HepG2 (cell line): ENCODE data around the gene HTR1D. TPM values are rescaled to one million over a fixed set of nuclear protein-coding genes. Genes with fewer than 3 reads are reported as not detected.
A peak's percentile ranks its signal among the peaks of the same experiment; 100 is the strongest.

Experiments
- ATAC-seq: fragments of 200-7000 bp; cut with Tn5 transposase; 3 replicates; pipeline ENCODE4 v1.9.1; 2020; ENCODE audit warnings: mild to moderate bottlenecking, moderate library complexity
- BruUV-seq: library from RNA; stranded (reverse); fragments of 400-500 nt; replicated peaks from 2 replicates; lab custom pipeline; 2021; lab: Mats Ljungman, UMichigan
- CTCF ChIA-PET: fragments of 300-600 bp; formaldehyde crosslinking; extraction: SDS; loops from one replicate; lab custom pipeline; 2021; ENCODE audit warnings: low total read pairs, inconsistent platforms, low intra/inter-chr PET ratio; lab: Yijun Ruan, JAX
- POLR2A ChIA-PET: fragments of 350-600 bp; sonication (Branson Sonifier 250); formaldehyde crosslinking; loops from one replicate; lab custom pipeline; 2020; ENCODE audit warnings: antibody characterized with exemption, inconsistent platforms; lab: Yijun Ruan, JAX
- DNase-seq: peaks from one replicate; pipeline ENCODE4 v3.0.0-alpha.2; 2015; ENCODE audit warnings: low spot score
- FAIRE-seq: peaks from 3 replicates; lab custom pipeline; 2011; peaks lifted over from hg19 to GRCh38; lab: Jason Lieb, UNC
- H2AFZ ChIP-seq: one replicate; pipeline ENCODE4 v1.6.1; 2011; ENCODE audit warnings: low read length, inconsistent platforms
- H3K27ac ChIP-seq: fragments of 300-600 bp; 3 replicates; pipeline ENCODE4 v1.8.0; 2011; ENCODE audit warnings: mixed run types, mild to moderate bottlenecking, mixed read lengths, low read length, inconsistent platforms; ENCODE audit not compliant: insufficient read depth; ENCODE audit errors: extremely low read length
- H3K27me3 ChIP-seq, 2 experiments: fragments of 200-600 bp in 1 of 2; 2 replicates in 1 of 2; 3 replicates in 1 of 2; pipeline versions ENCODE4 v1.6.0 to v1.8.0; 2011; ENCODE audit warnings: low read length in 2 of 2, mild to moderate bottlenecking in 2 of 2, moderate library complexity in 2 of 2, inconsistent platforms in 1 of 2; ENCODE audit not compliant: insufficient read depth in 2 of 2, control insufficient read depth in 1 of 2
- H3K36me3 ChIP-seq, 2 experiments: fragments of 200-600 bp in 1 of 2; replicated peaks in 1 of 2; 2 replicates in 1 of 2; 3 replicates in 1 of 2; pipeline versions ENCODE4 v1.5.1 to v1.8.0; 2011; ENCODE audit warnings: low read length in 2 of 2, inconsistent platforms in 1 of 2; ENCODE audit not compliant: insufficient read depth in 2 of 2, control insufficient read depth in 1 of 2
- H3K4me1 ChIP-seq: 2 replicates; pipeline ENCODE4 v1.5.1; 2012; ENCODE audit warnings: low read length, inconsistent platforms; ENCODE audit not compliant: insufficient read depth
- H3K4me2 ChIP-seq: 2 replicates; pipeline ENCODE4 v1.6.0; 2011; ENCODE audit warnings: low read depth, low read length, inconsistent platforms
- H3K4me3 ChIP-seq, 3 experiments: fragments of 200-600 bp in 1 of 3; sonication (generic), shearing (Covaris generic) in 1 of 3; replicated peaks in 1 of 3; 2 replicates each; pipeline ENCODE4 v1.5.1; 2011 to 2016; ENCODE audit warnings: low read length in 3 of 3, inconsistent platforms in 2 of 3, low read depth in 2 of 3, mild to moderate bottlenecking in 2 of 3, control low read depth in 1 of 3, mixed read lengths in 1 of 3; ENCODE audit not compliant: insufficient read depth in 1 of 3
- H3K79me2 ChIP-seq: one replicate; pipeline ENCODE4 v1.6.1; 2011; ENCODE audit warnings: low read length, inconsistent platforms; ENCODE audit not compliant: insufficient read depth
- H3K9ac ChIP-seq: 2 replicates; pipeline ENCODE4 v1.6.0; 2011; ENCODE audit warnings: mild to moderate bottlenecking, low read depth, low read length, inconsistent platforms; ENCODE audit not compliant: insufficient read depth
- H3K9me3 ChIP-seq: 2 replicates; pipeline ENCODE4 v1.5.1; 2012; ENCODE audit warnings: mild to moderate bottlenecking, low read length
- H4K20me1 ChIP-seq: 2 replicates; pipeline ENCODE4 v1.6.0; 2011; ENCODE audit warnings: inconsistent platforms, mild to moderate bottlenecking, low read length, moderate library complexity; ENCODE audit not compliant: insufficient read depth
- ATAD3A ChIP-seq: sonication (generic); formaldehyde crosslinking; IDR thresholded peaks from 2 replicates; pipeline ENCODE4 v1.4.0; 2020; ENCODE audit warnings: missing genetic modification reagents
- ATRX ChIP-seq: sonication (generic); formaldehyde crosslinking; IDR thresholded peaks from 2 replicates; pipeline ENCODE4 v1.4.0; 2020; ENCODE audit warnings: missing genetic modification reagents, borderline replicate concordance
- CC2D1A ChIP-seq: sonication (generic); formaldehyde crosslinking; IDR thresholded peaks from 2 replicates; pipeline ENCODE4 v1.8.1; 2023; ENCODE audit warnings: mild to moderate bottlenecking, missing genetic modification reagents
- GLI4 ChIP-seq: sonication (generic); formaldehyde crosslinking; IDR thresholded peaks from 2 replicates; pipeline ENCODE4 v1.5.1; 2020; ENCODE audit warnings: missing genetic modification reagents, mild to moderate bottlenecking, moderate library complexity, borderline replicate concordance
- HMG20A ChIP-seq: IDR thresholded peaks from 2 replicates; pipeline ENCODE4 v1.6.1; 2016; ENCODE audit warnings: borderline replicate concordance
- HNF1B ChIP-seq: sonication (generic); formaldehyde crosslinking; IDR thresholded peaks from 2 replicates; pipeline ENCODE4 v1.5.1; 2020; ENCODE audit warnings: mild to moderate bottlenecking, moderate library complexity, missing genetic modification reagents
- HNRNPL ChIP-seq: fragments of 200-400 bp; formaldehyde crosslinking; IDR thresholded peaks from 2 replicates; pipeline ENCODE4 v1.6.1; 2017; ENCODE audit warnings: mild to moderate bottlenecking, low read depth, low read length
- IRF9 ChIP-seq: sonication (generic); formaldehyde crosslinking; IDR thresholded peaks from 2 replicates; pipeline ENCODE4 v1.8.0; 2022; ENCODE audit warnings: missing genetic modification reagents, mild to moderate bottlenecking, borderline replicate concordance
- ISX ChIP-seq: sonication (generic); formaldehyde crosslinking; conservative IDR thresholded peaks from 2 replicates; pipeline ENCODE4 v1.5.0; 2020; ENCODE audit warnings: missing genetic modification reagents
- MEF2D ChIP-seq: sonication (generic); formaldehyde crosslinking; IDR thresholded peaks from 2 replicates; pipeline ENCODE4 v1.5.1; 2020; ENCODE audit warnings: mild to moderate bottlenecking, missing genetic modification reagents
- PHF20 ChIP-seq: sonication (generic); formaldehyde crosslinking; IDR thresholded peaks from 2 replicates; pipeline ENCODE4 v1.5.0; 2020; ENCODE audit warnings: mild to moderate bottlenecking, missing genetic modification reagents
- RNF219 ChIP-seq: sonication (generic); formaldehyde crosslinking; IDR thresholded peaks from 2 replicates; pipeline ENCODE4 v1.5.0; 2020; ENCODE audit warnings: mild to moderate bottlenecking, missing genetic modification reagents
- SIX1 ChIP-seq: sonication (generic); formaldehyde crosslinking; IDR thresholded peaks from 2 replicates; pipeline ENCODE4 v1.4.0; 2020; ENCODE audit warnings: missing genetic modification reagents, borderline replicate concordance
- ZBTB7A ChIP-seq: sonication (generic); formaldehyde crosslinking; IDR thresholded peaks from 2 replicates; pipeline ENCODE4 v1.8.0; 2022; ENCODE audit warnings: mild to moderate bottlenecking, missing genetic modification reagents
- ZNF20 ChIP-seq: sonication (generic); formaldehyde crosslinking; IDR thresholded peaks from 2 replicates; pipeline ENCODE4 v1.4.0; 2020; ENCODE audit warnings: mild to moderate bottlenecking, moderate library complexity, missing genetic modification reagents
- ZNF362 ChIP-seq: sonication (generic); formaldehyde crosslinking; IDR thresholded peaks from 2 replicates; pipeline ENCODE4 v1.4.0; 2020; ENCODE audit warnings: missing genetic modification reagents, mild to moderate bottlenecking, borderline replicate concordance
- ZNF607 ChIP-seq: sonication (generic); formaldehyde crosslinking; IDR thresholded peaks from 2 replicates; pipeline ENCODE4 v1.5.1; 2020; ENCODE audit warnings: missing genetic modification reagents, mild to moderate bottlenecking, borderline replicate concordance
- ZNF7 ChIP-seq: IDR thresholded peaks from 2 replicates; pipeline ENCODE4 v1.6.1; 2016; ENCODE audit warnings: missing biosample characterization, missing genetic modification reagents
- ZSCAN25 ChIP-seq: sonication (generic); formaldehyde crosslinking; IDR thresholded peaks from 2 replicates; pipeline ENCODE4 v1.8.0; 2022; ENCODE audit warnings: mild to moderate bottlenecking, missing genetic modification reagents
- WGBS: methylation state at CpG from one replicate; pipeline ENCODE4 v1.1.6; 2017; ENCODE audit warnings: low lambda C conversion rate; 5-methylcytosine and 5-hydroxymethylcytosine counted together
- in situ Hi-C: cut with HindIII; loops from 2 replicates; pipeline ENCODE4 v1.10.0; 2017; ENCODE audit warnings: low pct_unique_long_range_greater_than_20kb; ENCODE audit not compliant: extremely low pct_ligation_motif_present
- intact Hi-C: fragments of 100-400 bp; cut with micrococcal nuclease; formaldehyde crosslinking; loops from one replicate; pipeline ENCODE4 v1.10.0; 2022; ENCODE audit not compliant: unreplicated experiment
- polyA plus RNA-seq, 8 experiments: library from polyadenylated mRNA; depleted of rRNA in 3 of 8; stranded (reverse) in 7 of 8; unstranded in 1 of 8; fragments of >200 nt; fragmentation: Illumina TruSeq in 4 of 8; extraction: Trizol in 4 of 8; gene quantifications; 2 replicates each; pipeline versions ENCODE4 v1.2.1 to v1.2.3, GENCODE V29; 2011 to 2016; ENCODE audit warnings: low read depth in 4 of 8, missing spikeins in 1 of 8, mixed read lengths in 1 of 8; ENCODE audit not compliant: insufficient read depth in 1 of 8
- total RNA-seq, 5 experiments: library from RNA; depleted of rRNA; stranded (reverse); fragments of >200 nt; fragmentation: Illumina TruSeq; extraction: Trizol; gene quantifications; 2 replicates each; pipeline ENCODE4 v1.2.3, GENCODE V29; 2016; ENCODE audit warnings: low read depth in 1 of 5

HTR1D gene
- total and polyA plus RNA-seq, 2 of the 13 experiments (the other 11 are each of a cell fraction or from before 2014, with no cell fraction given), result 0.04 to 0.07 TPM

- no peak for TF ChIP-seq PHF20
These were observed 67.2 kb downstream of the HTR1D start (continued) for GRCh38 chr1:23150125-23150524.

GRCh38 chr1:23149114-23149513, 68.2 kb downstream of the HTR1D start:
- Histone ChIP-seq H3K9ac (no peak overlapping the region), H3K79me2 (peaks cover 83% of the 10 kb centered on the region), H3K27me3 (no peaks in the 10 kb centered on the region), H3K36me3 (no peaks in the 10 kb centered on the region), H3K4me3 (peak overlapping the region in 1 of 3 experiments; percentile 5; a peak in 1 of 6 replicates), H2AFZ (no peak overlapping the region), H3K9me3 (no peaks in the 10 kb centered on the region), H4K20me1 (no peaks in the 10 kb centered on the region), H3K4me1 (peaks cover 39% of the 10 kb centered on the region), H3K27ac (peak overlapping the region; percentile 22), H3K4me2 (peak overlapping the region; percentile 44)
- peak; percentile 70 for FAIRE-seq
- intact Hi-C loops, result no loop called here
- in situ Hi-C loops, result no loop called here
- ChIA-PET POLR2A (no interaction called here), CTCF (no interaction called here)
- DNase-seq, result peak; percentile 82
- peak; percentile 99 for ATAC-seq
- 0% methylated on average over 1 of the region's 1 CpG for WGBS
- BruUV-seq, result no TSS peak
- TF ChIP-seq ZNF607, result no peak
- TF ChIP-seq HMG20A (CRISPR knock-in tag), result peak; percentile 29; the same call in 1 of the 2 replicates
- no peak for TF ChIP-seq ISX (CRISPR knock-in tag)
- TF ChIP-seq RNF219 (CRISPR knock-in tag), result no peak
- TF ChIP-seq ZSCAN25 (CRISPR knock-in tag), result no peak
- TF ChIP-seq ZNF7 (CRISPR knock-in tag), result peak; percentile 54; the same call in 1 of the 2 replicates
- no peak for TF ChIP-seq SIX1 (CRISPR knock-in tag)
- TF ChIP-seq ATRX (CRISPR knock-in tag), result no peak
- no peak for TF ChIP-seq ZNF362 (CRISPR knock-in tag)
- TF ChIP-seq ZBTB7A (CRISPR knock-in tag), result no peak
- no peak for TF ChIP-seq IRF9 (CRISPR knock-in tag)
- TF ChIP-seq MEF2D (CRISPR knock-in tag), result 0 out of 2 replicates have a peak, but pooled peaks have one; percentile 43
- no peak for TF ChIP-seq GLI4 (CRISPR knock-in tag)
- TF ChIP-seq ATAD3A, result no peak
- no peak for TF ChIP-seq HNF1B (CRISPR knock-in tag)
- no peak for TF ChIP-seq HNRNPL
- no peak for TF ChIP-seq CC2D1A (CRISPR knock-in tag)
- TF ChIP-seq ZNF20 (CRISPR knock-in tag), result no peak
